Left renal pelvis (tissue), 4 donors: ENCODE data around the gene ADAM22. TPM values are rescaled to one million over a fixed set of nuclear protein-coding genes. Genes with fewer than 3 reads are reported as not detected.
A peak's percentile ranks its signal among the peaks of the same experiment; 100 is the strongest.
"Not testable (repeated sequence)": the region's sequence is repeated elsewhere in the genome, so short reads cannot be mapped to it uniquely, and the experiment has no call there.

Experiments used
- DNase-seq, 4 donors: peaks; one replicate each; pipeline ENCODE4 v3.0.0-alpha.2; 2013; ENCODE audit warnings: low read depth in 4 of 4, low spot score in 3 of 4
- polyA plus RNA-seq, 4 donors: library from polyadenylated mRNA; unstranded; fragments of 120-200 nt; gene quantifications; one replicate each; pipeline ENCODE4 v1.2.1, GENCODE V29; 2013; ENCODE audit not compliant: insufficient read length in 4 of 4

Gene ADAM22
- polyA plus RNA-seq, 4 donors: 3.7 to 14.9 (median 12.9) TPM

DNA sequence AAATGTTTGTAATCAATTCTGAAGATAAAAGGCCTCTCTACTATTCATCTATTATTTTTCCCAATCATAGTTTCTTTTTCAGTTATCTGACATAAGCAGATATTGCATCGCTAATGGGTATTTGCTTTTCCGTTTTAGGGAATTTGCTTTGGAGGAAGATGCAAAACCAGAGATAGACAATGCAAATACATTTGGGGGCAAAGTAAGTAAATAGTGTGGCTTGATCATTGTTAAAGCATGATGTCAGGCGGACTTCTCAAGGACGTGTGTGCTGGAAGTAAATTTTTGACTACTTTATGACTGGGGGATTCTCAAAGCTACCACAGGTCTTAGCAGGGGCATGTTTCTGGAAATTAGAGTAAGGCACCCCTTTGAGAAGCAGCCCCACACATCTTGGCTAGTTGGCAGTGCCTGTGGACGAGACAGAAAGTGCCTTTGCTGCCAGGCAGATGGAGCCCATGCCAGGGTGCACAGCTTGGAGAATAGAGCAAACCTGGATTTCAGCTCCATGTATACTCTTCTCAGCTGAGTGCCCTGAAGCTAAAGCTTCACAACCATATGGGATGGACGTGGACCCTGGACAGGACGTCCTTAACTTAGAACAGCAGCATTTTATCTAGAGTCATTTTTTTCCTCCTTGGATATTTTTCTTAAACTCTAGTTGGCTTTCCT is 217.2 kb downstream of the ADAM22 start:
- no peak for DNase-seq

DNA sequence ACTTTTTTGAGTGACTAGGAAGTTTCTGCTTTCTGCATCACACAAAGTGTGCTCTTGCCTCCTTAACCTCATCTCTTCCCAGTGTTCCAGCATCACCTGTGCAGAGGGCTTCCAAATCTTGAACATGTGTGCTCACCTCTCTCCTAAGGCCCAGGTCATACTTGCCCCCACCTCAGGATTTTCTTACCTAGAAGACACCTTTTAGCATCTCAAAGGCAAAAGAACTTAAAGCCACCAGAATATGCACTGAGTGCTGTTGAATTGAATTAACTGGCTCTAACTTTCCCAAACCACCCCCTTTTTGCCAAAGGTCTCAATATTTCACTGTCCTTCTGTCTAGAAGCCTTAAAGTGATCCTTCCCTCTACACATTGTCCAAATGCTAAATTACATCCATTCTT is 219.3 kb downstream of the ADAM22 start:
- DNase-seq: no peak

- DNase-seq: no peak
These were observed 221.7 kb downstream of the ADAM22 start for GRCh38 chr7:88155756-88156155.

DNA sequence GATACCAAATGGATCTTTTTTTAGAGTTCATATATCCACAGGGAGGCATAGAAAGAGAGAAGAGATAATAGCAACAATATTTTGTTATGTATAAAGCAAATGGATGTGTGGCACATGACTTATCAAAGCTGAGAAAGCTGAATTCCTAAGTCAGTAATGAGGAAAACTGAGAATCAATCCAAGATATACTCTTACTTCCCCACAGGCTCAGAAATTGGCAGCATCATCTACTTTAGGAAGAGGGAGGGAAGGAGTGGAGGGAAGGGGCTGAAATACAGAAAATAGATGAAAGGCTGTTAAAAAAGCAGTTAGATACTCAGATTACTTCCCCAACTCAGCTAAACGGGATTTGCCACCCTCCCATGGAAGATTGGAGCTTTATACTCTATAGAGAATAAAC is 222.3 kb downstream of the ADAM22 start:
- DNase-seq: no peak

- DNase-seq: not testable (repeated sequence)
These were observed 225.7 kb downstream of the ADAM22 start for GRCh38 chr7:88159741-88160140.

- DNase-seq: no peak
These were observed 231.6 kb downstream of the ADAM22 start for GRCh38 chr7:88165697-88166096.

GRCh38 chr7:88167223-88167622 is 233.2 kb downstream of the ADAM22 start:
- no peak for DNase-seq

DNA sequence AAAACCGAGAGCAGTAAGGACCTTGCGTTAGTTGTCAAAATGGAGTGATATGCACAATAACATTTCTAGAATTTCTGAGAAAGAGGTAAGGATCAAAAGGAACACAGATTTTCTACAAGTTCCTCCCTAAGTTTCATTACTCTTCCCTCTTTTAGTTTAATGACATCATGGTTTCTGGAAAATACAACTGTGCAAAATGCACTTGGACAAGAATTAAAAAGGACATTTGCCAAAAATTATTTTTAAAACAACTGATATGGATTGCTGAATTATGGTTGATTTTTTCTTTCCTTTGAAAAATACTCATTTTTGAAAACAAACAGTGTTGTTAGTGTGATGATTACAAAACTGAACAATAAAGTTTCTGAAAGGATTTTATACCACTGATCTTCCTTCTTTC is 233.7 kb downstream of the ADAM22 start:
- no peak for DNase-seq

GRCh38 chr7:88169717-88170320 is 235.8 kb downstream of the ADAM22 start:
- DNase-seq: peak in 2 of 4 donors; percentile 10

DNA sequence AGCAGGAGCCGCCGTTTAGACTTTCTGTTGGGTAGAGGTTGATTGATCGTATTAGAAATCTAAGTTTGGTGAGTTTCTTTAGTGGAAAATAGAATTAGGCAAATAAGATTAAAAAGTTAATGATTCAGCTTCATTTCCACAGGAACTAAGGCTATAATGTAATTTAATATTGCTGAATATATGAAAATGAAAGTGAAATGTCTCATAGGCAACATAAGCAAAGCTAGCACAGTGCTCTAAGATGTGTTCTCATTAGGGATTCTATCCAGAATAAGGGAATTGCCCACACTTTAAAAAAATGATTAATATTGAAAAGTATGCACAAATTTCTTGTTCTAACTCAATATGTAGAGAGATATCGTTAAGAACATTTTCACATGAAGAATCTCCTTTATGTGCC is 238.8 kb downstream of the ADAM22 start:
- no peak for DNase-seq

- no peak for DNase-seq
These were observed 242.1 kb downstream of the ADAM22 start for GRCh38 chr7:88176190-88176589.

- no peak for DNase-seq
These were observed 249.0 kb downstream of the ADAM22 start for GRCh38 chr7:88183051-88183450.

DNA sequence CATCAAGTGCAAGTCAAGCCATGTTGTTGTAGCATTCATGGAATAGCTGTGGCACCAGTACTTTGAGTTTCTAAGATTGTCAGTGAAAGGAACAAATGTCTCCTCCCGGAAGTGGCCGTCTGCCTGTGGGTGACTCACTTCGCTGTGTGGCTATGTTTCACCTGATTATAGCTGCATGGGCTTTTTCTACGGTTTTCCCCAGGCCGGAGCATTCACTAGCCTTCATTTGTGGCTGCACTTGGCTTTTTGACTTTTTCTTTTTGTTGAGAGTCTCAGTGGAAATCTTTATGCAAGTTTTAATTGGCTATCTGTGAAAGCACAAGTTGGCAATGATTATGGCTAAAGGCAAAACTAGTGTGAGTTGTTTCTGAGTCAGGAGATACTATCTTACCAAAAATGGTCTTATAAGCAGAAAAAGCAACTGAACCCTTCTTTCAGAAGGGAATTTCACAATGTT is 250.8 kb downstream of the ADAM22 start:
- no peak for DNase-seq

GRCh38 chr7:88185650-88186049 is 251.6 kb downstream of the ADAM22 start:
- DNase-seq: no peak

DNA sequence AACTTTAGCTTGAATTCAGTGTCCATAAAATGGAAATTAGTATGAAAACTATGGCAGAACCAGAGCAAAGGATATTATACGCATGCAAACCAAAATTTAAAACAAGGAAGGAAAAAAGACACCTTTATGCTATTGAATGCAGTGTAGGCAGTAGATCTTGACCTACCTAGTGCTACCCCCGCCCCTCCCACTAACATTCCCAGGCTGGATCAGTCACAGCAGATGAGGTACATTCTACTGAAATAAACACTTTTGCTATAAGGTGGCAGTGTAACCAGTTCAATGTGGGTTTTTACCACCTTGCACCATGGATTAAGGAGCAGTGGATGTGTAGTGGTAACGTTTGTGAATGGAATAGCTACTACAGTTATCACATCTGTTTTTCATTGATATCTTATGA is 257.9 kb downstream of the ADAM22 start:
- DNase-seq: no peak

GRCh38 chr7:88200261-88200660 is 266.2 kb downstream of the ADAM22 start:
- no peak for DNase-seq

- DNase-seq: no peak
These were observed 266.7 kb downstream of the ADAM22 start for GRCh38 chr7:88200789-88201188.

- no peak for DNase-seq
These were observed 267.3 kb downstream of the ADAM22 start for GRCh38 chr7:88201305-88201704.

GRCh38 chr7:88202278-88202677 is 268.2 kb downstream of the ADAM22 start:
- DNase-seq: no peak

- no peak for DNase-seq
These were observed 268.7 kb downstream of the ADAM22 start for GRCh38 chr7:88202799-88203198.

- DNase-seq: no peak
These were observed 269.4 kb downstream of the ADAM22 start for GRCh38 chr7:88203401-88203800.

GRCh38 chr7:88204525-88205110 is 270.6 kb downstream of the ADAM22 start:
- no peak for DNase-seq
